ENCODE data around the gene SPAG6.

The SPAG6 gene

DNA sequence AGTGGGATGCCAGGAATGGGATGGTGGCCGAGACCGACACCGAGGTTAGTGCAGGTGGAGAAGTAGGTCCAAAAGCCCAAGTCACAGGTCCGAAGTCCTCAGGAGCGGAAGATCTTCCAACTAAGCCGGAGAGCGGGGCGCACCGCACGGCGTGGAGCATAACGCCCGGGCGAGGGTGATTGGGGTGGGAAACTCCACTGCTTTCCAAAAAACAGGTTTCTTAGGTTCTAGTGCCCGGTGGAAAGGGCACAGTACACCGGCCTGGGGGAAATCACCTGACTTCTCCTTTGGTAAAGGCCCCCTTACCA lies 11.4 kb upstream of the SPAG6 start:
- Histone ChIP-seq H3K4me3 (ENCODE audit: insufficient read depth, low read length, poor library complexity, severe bottlenecking) (no peak overlapping the region), H3K9me2 (replicated peaks; ENCODE audit: insufficient read depth, low read length) (no peaks in the 10 kb centered on the region), H3K27me3 (ENCODE audit: low read length) (0 out of 2 replicates have a peak, but pooled peaks cover 2% of the 10 kb centered on the region), H3F3A (ENCODE audit: insufficient read depth) (no peaks in the 10 kb centered on the region), H3K9ac (ENCODE audit: low read length) (no peak overlapping the region), H3K4me2 (ENCODE audit: low read depth, low read length, poor library complexity, severe bottlenecking) (no peak overlapping the region), H3K9me3 (ENCODE audit: insufficient read depth, low read length) (no peaks in the 10 kb centered on the region), H2AFZ (ENCODE audit: low read depth, low read length, severe bottlenecking) (no peak overlapping the region), H3K36me3 (ENCODE audit: low read length) (peaks cover 7% of the 10 kb centered on the region; the same call in 1 of the 2 replicates), H4K20me1 (ENCODE audit: low read depth, low read length) (no peaks in the 10 kb centered on the region), H3K79me2 (ENCODE audit: insufficient read depth, low read length) (no peaks in the 10 kb centered on the region), H3K27ac (ENCODE audit: low read depth, low read length) (no peak overlapping the region)
- no peak for TF ChIP-seq EZH2phosphoT487 (conservative IDR thresholded peaks at IDR 0.05; ENCODE audit: low read length)
- TF ChIP-seq, protein P1, sequence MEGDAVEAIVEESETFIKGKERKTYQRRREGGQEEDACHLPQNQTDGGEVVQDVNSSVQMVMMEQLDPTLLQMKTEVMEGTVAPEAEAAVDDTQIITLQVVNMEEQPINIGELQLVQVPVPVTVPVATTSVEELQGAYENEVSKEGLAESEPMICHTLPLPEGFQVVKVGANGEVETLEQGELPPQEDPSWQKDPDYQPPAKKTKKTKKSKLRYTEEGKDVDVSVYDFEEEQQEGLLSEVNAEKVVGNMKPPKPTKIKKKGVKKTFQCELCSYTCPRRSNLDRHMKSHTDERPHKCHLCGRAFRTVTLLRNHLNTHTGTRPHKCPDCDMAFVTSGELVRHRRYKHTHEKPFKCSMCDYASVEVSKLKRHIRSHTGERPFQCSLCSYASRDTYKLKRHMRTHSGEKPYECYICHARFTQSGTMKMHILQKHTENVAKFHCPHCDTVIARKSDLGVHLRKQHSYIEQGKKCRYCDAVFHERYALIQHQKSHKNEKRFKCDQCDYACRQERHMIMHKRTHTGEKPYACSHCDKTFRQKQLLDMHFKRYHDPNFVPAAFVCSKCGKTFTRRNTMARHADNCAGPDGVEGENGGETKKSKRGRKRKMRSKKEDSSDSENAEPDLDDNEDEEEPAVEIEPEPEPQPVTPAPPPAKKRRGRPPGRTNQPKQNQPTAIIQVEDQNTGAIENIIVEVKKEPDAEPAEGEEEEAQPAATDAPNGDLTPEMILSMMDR (IDR thresholded peaks at IDR 0.05; ENCODE audit: insufficient read depth, low read length, poor library complexity, severe bottlenecking): no peak

GRCh38 chr10:22334414-22335172 lies 10.7 kb upstream of the SPAG6 start:
- H3K4me2 ChIP-seq (ENCODE audit: low read depth, low read length, poor library complexity, severe bottlenecking): no peak overlapping the region
- H4K20me1 ChIP-seq (ENCODE audit: low read depth, low read length): no peaks in the 10 kb centered on the region
- no peak overlapping the region for H3K9ac ChIP-seq (ENCODE audit: low read length)
- no peaks in the 10 kb centered on the region for H3K9me3 ChIP-seq (ENCODE audit: insufficient read depth, low read length)
- H3K27ac ChIP-seq (ENCODE audit: low read depth, low read length): no peak overlapping the region
- no peaks in the 10 kb centered on the region for H3F3A ChIP-seq (ENCODE audit: insufficient read depth)
- H3K36me3 ChIP-seq (ENCODE audit: low read length): peaks cover 2% of the 10 kb centered on the region; the same call in 1 of the 2 replicates
- no peaks in the 10 kb centered on the region for H3K79me2 ChIP-seq (ENCODE audit: insufficient read depth, low read length)
- no peaks in the 10 kb centered on the region for H3K9me2 ChIP-seq (replicated peaks; ENCODE audit: insufficient read depth, low read length)
- TF ChIP-seq, protein P1 (IDR thresholded peaks at IDR 0.05; ENCODE audit: insufficient read depth, low read length, poor library complexity, severe bottlenecking): no peak
- no peak for TF ChIP-seq EZH2phosphoT487 (conservative IDR thresholded peaks at IDR 0.05; ENCODE audit: low read length)
- H3K4me3 ChIP-seq (ENCODE audit: insufficient read depth, low read length, poor library complexity, severe bottlenecking): no peak overlapping the region
- 0 out of 2 replicates have a peak, but pooled peaks cover 2% of the 10 kb centered on the region for H3K27me3 ChIP-seq (ENCODE audit: low read length)
- H2AFZ ChIP-seq (ENCODE audit: low read depth, low read length, severe bottlenecking): no peak overlapping the region

DNA sequence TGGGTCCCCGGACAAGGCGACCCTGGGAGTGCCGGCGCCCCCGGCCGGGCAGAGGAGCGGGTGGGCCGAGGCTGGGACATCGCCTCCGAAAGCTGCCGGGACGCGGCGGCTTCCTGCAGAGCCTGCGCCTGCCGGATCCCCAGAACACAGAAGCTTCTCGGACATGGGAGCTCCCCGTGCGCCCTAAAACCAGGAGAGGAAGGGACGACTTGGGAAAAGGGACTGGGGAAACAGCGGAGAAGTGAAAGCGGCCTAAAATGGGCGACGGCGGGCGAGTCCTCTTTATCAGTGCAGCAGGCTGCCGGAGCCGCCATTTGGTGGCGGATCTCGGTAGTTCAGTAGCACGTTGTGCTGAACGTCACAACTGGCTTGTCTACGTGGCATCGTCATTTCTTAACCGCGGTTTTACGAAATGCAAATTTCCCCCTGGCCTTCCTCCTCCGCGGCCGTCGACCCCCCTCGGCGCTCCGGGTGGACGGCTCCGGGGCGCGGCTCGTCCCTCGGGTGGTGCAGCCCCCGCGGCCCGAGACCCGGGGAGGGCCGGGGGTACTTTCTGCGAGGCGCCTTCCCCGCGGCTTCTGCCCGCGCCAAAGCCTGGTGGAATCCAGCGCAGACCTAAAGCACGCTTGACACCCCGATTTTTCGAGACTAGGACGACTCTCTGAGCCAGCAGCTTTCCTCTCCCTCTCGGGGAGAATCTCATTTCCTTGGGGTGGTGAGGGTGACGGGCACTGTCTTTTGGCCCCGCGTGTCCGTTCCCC lies 9.9 kb upstream of the SPAG6 start:
- H3K4me2 ChIP-seq (ENCODE audit: low read depth, low read length, poor library complexity, severe bottlenecking): no peak overlapping the region
- H3K9ac ChIP-seq (ENCODE audit: low read length): no peak overlapping the region

More for the DNA sequence above, 9.9 kb upstream of the SPAG6 start:
- TF ChIP-seq, protein P1 (IDR thresholded peaks at IDR 0.05; ENCODE audit: insufficient read depth, low read length, poor library complexity, severe bottlenecking): no peak
- no peak for TF ChIP-seq EZH2phosphoT487 (conservative IDR thresholded peaks at IDR 0.05; ENCODE audit: low read length)
- Histone ChIP-seq H3K4me3 (ENCODE audit: insufficient read depth, low read length, poor library complexity, severe bottlenecking) (no peak overlapping the region), H3K9me3 (ENCODE audit: insufficient read depth, low read length) (no peaks in the 10 kb centered on the region), H3K79me2 (ENCODE audit: insufficient read depth, low read length) (no peaks in the 10 kb centered on the region), H3K36me3 (ENCODE audit: low read length) (no peaks in the 10 kb centered on the region), H2AFZ (ENCODE audit: low read depth, low read length, severe bottlenecking) (no peak overlapping the region), H3F3A (ENCODE audit: insufficient read depth) (no peaks in the 10 kb centered on the region), H3K27me3 (ENCODE audit: low read length) (0 out of 2 replicates have a peak, but pooled peaks cover 2% of the 10 kb centered on the region), H3K9me2 (replicated peaks; ENCODE audit: insufficient read depth, low read length) (no peaks in the 10 kb centered on the region), H3K27ac (ENCODE audit: low read depth, low read length) (no peak overlapping the region), H4K20me1 (ENCODE audit: low read depth, low read length) (no peaks in the 10 kb centered on the region)

All from SU-DHL-6 (cell line).